GM19372 (cell line): Measurements from ENCODE around the gene STAT5A.
"Not testable (repeated sequence)": the region's sequence is repeated elsewhere in the genome, so short reads cannot be mapped to it uniquely, and the experiment has no call there.

ENCODE experiments used
- ATAC-seq: cut with Tn5 transposase; IDR thresholded peaks from one replicate; pipeline ENCODE4 v1.9.1; 2021; ENCODE audit warnings: mild to moderate bottlenecking, low read depth, moderate library complexity; ENCODE audit not compliant: unreplicated experiment

STAT5A gene

GRCh38 chr17:42287977-42288802, at the start of gene STAT5A:
TSS of gene STAT5A (plus strand) at chr17:42288498. CDS start at chr17:42289412, 914 bp downstream.
- no peak for ATAC-seq

GRCh38 chr17:42239576-42239975, 48.7 kb upstream of the STAT5A start:
- not testable (repeated sequence) for ATAC-seq

- ATAC-seq, result no peak
These were observed 48.1 kb upstream of the STAT5A start for GRCh38 chr17:42240201-42240600.

- ATAC-seq, result not testable (repeated sequence)
These were observed 47.4 kb upstream of the STAT5A start for GRCh38 chr17:42240863-42241262.

GRCh38 chr17:42241871-42242270, 46.4 kb upstream of the STAT5A start:
- ATAC-seq, result no peak

GRCh38 chr17:42243493-42243982, 44.8 kb upstream of the STAT5A start:
- ATAC-seq, result no peak

- ATAC-seq, result not testable (repeated sequence)
These were observed 44.2 kb upstream of the STAT5A start for GRCh38 chr17:42244116-42244515.

- not testable (repeated sequence) for ATAC-seq
These were observed 43.1 kb upstream of the STAT5A start for GRCh38 chr17:42245183-42245582.

GRCh38 chr17:42246515-42246914, 41.8 kb upstream of the STAT5A start:
- no peak for ATAC-seq

GRCh38 chr17:42247734-42248133, 40.6 kb upstream of the STAT5A start:
- ATAC-seq, result no peak

GRCh38 chr17:42248351-42249179, 39.7 kb upstream of the STAT5A start:
- no peak for ATAC-seq

- ATAC-seq, result no peak
These were observed 38.4 kb upstream of the STAT5A start for GRCh38 chr17:42249681-42250446.

GRCh38 chr17:42251115-42251514, 37.2 kb upstream of the STAT5A start:
- ATAC-seq, result no peak

GRCh38 chr17:42252597-42253550, 35.4 kb upstream of the STAT5A start:
- no peak for ATAC-seq

- no peak for ATAC-seq
These were observed 34.7 kb upstream of the STAT5A start for GRCh38 chr17:42253578-42253977.

GRCh38 chr17:42255445-42255844, 32.9 kb upstream of the STAT5A start:
- no peak for ATAC-seq

GRCh38 chr17:42260318-42260717, 28.0 kb upstream of the STAT5A start:
- ATAC-seq, result no peak

GRCh38 chr17:42264366-42264765, 23.9 kb upstream of the STAT5A start:
- ATAC-seq, result not testable (repeated sequence)

GRCh38 chr17:42266462-42266861, 21.8 kb upstream of the STAT5A start:
- no peak for ATAC-seq
